KBM-7 (cell line): ENCODE measurements around the gene ARHGAP25.

ENCODE experiments used
- DNase-seq: peaks from one replicate; pipeline ENCODE4 v3.0.0-alpha.2; 2015
- in situ Hi-C: fragments of 300-500 bp; cut with MboI; formaldehyde crosslinking; loops from 2 replicates; pipeline ENCODE4 v1.14.3; 2020; ENCODE audit warnings: low sequenced_read_pairs, low pct_unique_long_range_greater_than_20kb, mixed read lengths

Gene ARHGAP25

GRCh38 chr2:68871159-68871764, 136.7 kb downstream of the ARHGAP25 start, which contains the start of gene BMP10:
Gene BMP10, minus strand, starts transcription at chr2:68871397. Its CDS starts 39 bp downstream, at chr2:68871358.
- in situ Hi-C loops: no loop called here
- DNase-seq: no peak
